Adrenal gland (tissue), 12 donors: ENCODE results near the gene AQP11. TPM values are rescaled to one million over a fixed set of nuclear protein-coding genes. Genes with fewer than 3 reads are reported as not detected.

Experiments
- DNase-seq, 7 donors: peaks; one replicate each; pipeline ENCODE4 v3.0.0-alpha.2; 2019 to 2020
- H3K27ac ChIP-seq, 5 donors: fragments of 200-600 bp; sonication (generic) in 4 of 5; 1 replicate in 3 of 5; 2 replicates in 2 of 5; pipeline versions ENCODE4 v1.5.1 to v1.8.0; 2016 to 2020; ENCODE audit warnings: mild to moderate bottlenecking in 1 of 5
- H3K27me3 ChIP-seq: fragments of 200-600 bp; 2 replicates; pipeline ENCODE4 v1.8.0; 2021
- H3K36me3 ChIP-seq, 2 donors: fragments of 200-600 bp; replicated peaks in 1 of 2; 1 replicate in 1 of 2; 2 replicates in 1 of 2; pipeline versions ENCODE4 v1.5.1 to v1.8.0; 2018 to 2022
- H3K4me1 ChIP-seq, 2 donors: fragments of 200-600 bp; replicated peaks in 1 of 2; 1 replicate in 1 of 2; 2 replicates in 1 of 2; pipeline versions ENCODE4 v1.5.1 to v1.8.0; 2018 to 2021
- H3K4me3 ChIP-seq, 4 donors: fragments of 200-600 bp; sonication (generic) in 3 of 4; one replicate each; pipeline ENCODE4 v1.5.1; 2016 to 2018
- H3K9me3 ChIP-seq, 3 donors: fragments of 200-600 bp; sonication (generic) in 1 of 3; replicated peaks in 1 of 3; 1 replicate in 2 of 3; 2 replicates in 1 of 3; pipeline versions ENCODE4 v1.5.1 to v1.8.0; 2016 to 2021
- CTCF ChIP-seq, 6 experiments: fragments of 450-650 bp in 4 of 6; fragments of 200-600 bp in 2 of 6; sonication (generic) in 1 of 6; IDR thresholded peaks; 1 replicate in 5 of 6; 2 replicates in 1 of 6; pipeline versions ENCODE4 v1.5.1 to v1.8.0; 2016 to 2021; ENCODE audit warnings: antibody characterized with exemption in 6 of 6, mild to moderate bottlenecking in 2 of 6, moderate library complexity in 1 of 6
- POLR2A ChIP-seq, 2 donors: fragments of 450-650 bp; IDR thresholded peaks; one replicate each; pipeline ENCODE4 v1.6.1; 2017; ENCODE audit warnings: antibody characterized with exemption in 2 of 2, mild to moderate bottlenecking in 2 of 2, moderate library complexity in 1 of 2
- WGBS, 4 donors: extraction: QIAGEN DNeasy Blood & Tissue Kit in 2 of 4; methylation state at CpG; one replicate each; pipeline versions ENCODE4 v1.1.5 to v1.1.7; 2013 to 2017; 5-methylcytosine and 5-hydroxymethylcytosine counted together
- intact Hi-C, 2 donors: fragments of 100-400 bp; cut with DNase I; formaldehyde crosslinking; loops; one replicate each; pipeline versions ENCODE4 v1.14.1 to v1.15.0; 2022 to 2023
- polyA plus RNA-seq, 3 donors: library from polyadenylated mRNA; stranded (reverse); fragments of 200-250 nt in 2 of 3; fragments of 350-450 nt in 1 of 3; fragmentation: Illumina TruSeq in 1 of 3; extraction: RNeasy Lipid Tissue Mini Kit (QIAGEN cat#74804) in 1 of 3; gene quantifications; one replicate each; pipeline ENCODE4 v1.2.3, GENCODE V29; 2013 to 2014
- total RNA-seq, 9 donors: library from RNA; depleted of rRNA in 4 of 9; stranded (reverse); fragments of >200 nt in 4 of 9; fragments of 120-200 nt in 1 of 9; fragmentation: NEBNext Ultra II Directional in 1 of 9; extraction: Animal tissue kit (Norgen Biotek cat#: 25700) in 1 of 9; gene quantifications; one replicate each; pipeline versions ENCODE4 v1.1.0 to v1.2.4, GENCODE V29; 2013 to 2023
- donor health status: healthy with polysubstance abuse.
- donor health status: Bipolar disorder and iron deficiency.
- donor health status: DM: yes; HTN: yes; CAD: no.
- donor health status: DM: no; HTN: no; CAD: no.
- donor health status: DM: no; HTN: no; CAD: no.
- donor health status: DM: yes; HTN: yes; CAD: no.

The AQP11 gene
- total and polyA plus RNA-seq, 12 donors = 1.9 to 57.1 (median 21.6) TPM

GRCh38 chr11:77593883-77594282 lies 4.1 kb downstream of the AQP11 start:
- DNase-seq = no peak
- H3K4me3 ChIP-seq = no peak overlapping the region
- no peak overlapping the region for H3K27ac ChIP-seq
- H3K4me1 ChIP-seq = peaks cover 3 to 25% of the 10 kb centered on the region in 2 donors
- no peaks in the 10 kb centered on the region for H3K27me3 ChIP-seq
- no peak for TF ChIP-seq POLR2A (IDR thresholded peaks at IDR 0.05)
- TF ChIP-seq CTCF (IDR thresholded peaks at IDR 0.05) = no peak
- intact Hi-C loops = no loop called here
- no peaks in the 10 kb centered on the region for H3K9me3 ChIP-seq
- H3K36me3 ChIP-seq = no peaks in the 10 kb centered on the region

GRCh38 chr11:77596626-77597025 lies 6.9 kb downstream of the AQP11 start:
- no peak for DNase-seq
- Histone ChIP-seq H3K4me3 (no peak overlapping the region), H3K4me1 (peaks cover 0 to 22% of the 10 kb centered on the region in 2 donors), H3K27me3 (no peaks in the 10 kb centered on the region), H3K36me3 (no peaks in the 10 kb centered on the region), H3K27ac (no peak overlapping the region), H3K9me3 (no peaks in the 10 kb centered on the region)
- WGBS, 4 donors = 91 to 99% (median 94%) methylated on average over 2 of the region's 2 CpGs
- intact Hi-C loops = no loop called here
- TF ChIP-seq CTCF (IDR thresholded peaks at IDR 0.05) = no peak
- TF ChIP-seq POLR2A (IDR thresholded peaks at IDR 0.05) = no peak

GRCh38 chr11:77598195-77598594 lies 8.4 kb downstream of the AQP11 start:
- Histone ChIP-seq H3K27ac (no peak overlapping the region), H3K4me1 (peaks cover 13 to 20% of the 10 kb centered on the region in 2 donors), H3K9me3 (no peaks in the 10 kb centered on the region), H3K4me3 (no peak overlapping the region), H3K27me3 (no peaks in the 10 kb centered on the region), H3K36me3 (no peaks in the 10 kb centered on the region)
- WGBS, 4 donors = 93 to 97% (median 94%) methylated on average over 2 of the region's 2 CpGs
- intact Hi-C loops = no loop called here
- DNase-seq = no peak
- TF ChIP-seq POLR2A (IDR thresholded peaks at IDR 0.05) (no peak), CTCF (IDR thresholded peaks at IDR 0.05) (no peak)

- H3K9me3 ChIP-seq = no peaks in the 10 kb centered on the region
- TF ChIP-seq POLR2A (IDR thresholded peaks at IDR 0.05) (peak in 1 of 2 donors; percentile 65), CTCF (IDR thresholded peaks at IDR 0.05) (no peak)
- WGBS, 4 donors = 83 to 84% (median 83%) methylated on average over 3 of the region's 3 CpGs
- peaks cover 15 to 20% of the 10 kb centered on the region in 2 donors for H3K4me1 ChIP-seq
- intact Hi-C loops = no loop called here
- H3K4me3 ChIP-seq = no peak overlapping the region
- peaks cover 0 to 11% of the 10 kb centered on the region in 2 donors for H3K36me3 ChIP-seq
- H3K27me3 ChIP-seq = no peaks in the 10 kb centered on the region
- H3K27ac ChIP-seq = peak overlapping the region; percentile 45 to 88 (median 77)
- DNase-seq = no peak
These were observed 12.8 kb downstream of the AQP11 start for GRCh38 chr11:77602381-77603088.
